ENCODE data around the gene TTLL13.

- TF ChIP-seq POLR2A (IDR thresholded peaks at IDR 0.05) (no peak), CTCF (IDR thresholded peaks at IDR 0.05) (no peak), EP300 (IDR thresholded peaks at IDR 0.05) (no peak), POLR2AphosphoS5 (IDR thresholded peaks at IDR 0.05) (no peak)
Measured at GRCh38 chr15:90205886-90206285, 43.5 kb upstream of the TTLL13 start.
